ENCODE results near the gene MRPS18A. TPM values are rescaled to one million over a fixed set of nuclear protein-coding genes. Genes with fewer than 3 reads are reported as not detected.

Gene MRPS18A
- total and polyA plus RNA-seq, 9 of the 15 experiments (the other 6 are each of a cell fraction or from before 2014, with no cell fraction given) = 87.5 to 243 (median 125) TPM

DNA sequence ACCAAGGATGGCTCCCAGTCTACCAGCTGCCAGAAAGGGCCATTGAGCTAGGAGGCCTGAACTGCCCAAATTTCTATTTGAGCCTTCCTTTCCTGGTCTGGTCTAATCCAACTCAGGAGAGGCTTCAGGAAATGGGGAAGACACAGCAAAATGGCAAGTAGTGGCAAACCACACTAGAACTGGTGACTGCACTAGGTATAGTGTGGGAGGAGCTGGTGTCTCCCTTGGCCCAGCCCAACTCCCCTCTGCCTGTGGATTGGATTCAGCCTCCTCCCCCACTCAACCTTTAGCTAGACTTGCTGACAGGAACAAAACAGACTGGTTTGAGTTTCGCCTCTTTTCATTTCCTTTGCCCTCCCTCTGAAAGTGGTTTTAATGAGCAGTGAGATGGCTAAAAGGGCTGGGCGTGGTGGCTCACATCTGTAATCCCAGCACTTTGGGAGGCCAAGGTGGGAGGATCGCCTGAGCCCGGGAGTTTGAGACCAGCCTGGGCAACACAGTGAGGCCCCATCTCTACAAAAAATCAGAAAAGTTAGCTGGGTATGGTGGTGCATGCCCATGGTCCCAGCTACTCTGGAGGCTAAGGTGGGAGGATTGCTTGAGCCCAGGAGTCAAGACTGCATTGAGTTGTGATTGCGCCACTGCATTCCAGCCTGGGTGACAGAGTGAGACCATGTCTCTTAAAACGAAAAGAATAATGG is 17.5 kb downstream of the MRPS18A start (continued):
- 0 out of 2 replicates have a peak, but pooled peaks have one; percentile 16 for TF ChIP-seq DMBX1 (CRISPR knock-in tag; IDR thresholded peaks at IDR 0.05; ENCODE audit: borderline replicate concordance)
- TF ChIP-seq JUND (IDR thresholded peaks at IDR 0.05; ENCODE audit: borderline replicate concordance, low read depth, low read length) = peak; percentile 27; the same call in 1 of the 2 replicates
- no peak for TF ChIP-seq JUND (tag; IDR thresholded peaks at IDR 0.05; ENCODE audit: borderline replicate concordance, low read depth, low read length)
- TF ChIP-seq CBX5 (IDR thresholded peaks at IDR 0.05; ENCODE audit: borderline replicate concordance, low read depth) = no peak
- no peak for TF ChIP-seq GTF2F1 (IDR thresholded peaks at IDR 0.05; ENCODE audit: low read depth, low read length)
- 0 out of 2 replicates have a peak, but pooled peaks have one; percentile 32 for TF ChIP-seq CTBP1 (IDR thresholded peaks at IDR 0.05; ENCODE audit: borderline replicate concordance)
- TF ChIP-seq MTF1 (CRISPR knock-in tag; IDR thresholded peaks at IDR 0.05; ENCODE audit: borderline replicate concordance) = no peak
- TF ChIP-seq, protein P1, sequence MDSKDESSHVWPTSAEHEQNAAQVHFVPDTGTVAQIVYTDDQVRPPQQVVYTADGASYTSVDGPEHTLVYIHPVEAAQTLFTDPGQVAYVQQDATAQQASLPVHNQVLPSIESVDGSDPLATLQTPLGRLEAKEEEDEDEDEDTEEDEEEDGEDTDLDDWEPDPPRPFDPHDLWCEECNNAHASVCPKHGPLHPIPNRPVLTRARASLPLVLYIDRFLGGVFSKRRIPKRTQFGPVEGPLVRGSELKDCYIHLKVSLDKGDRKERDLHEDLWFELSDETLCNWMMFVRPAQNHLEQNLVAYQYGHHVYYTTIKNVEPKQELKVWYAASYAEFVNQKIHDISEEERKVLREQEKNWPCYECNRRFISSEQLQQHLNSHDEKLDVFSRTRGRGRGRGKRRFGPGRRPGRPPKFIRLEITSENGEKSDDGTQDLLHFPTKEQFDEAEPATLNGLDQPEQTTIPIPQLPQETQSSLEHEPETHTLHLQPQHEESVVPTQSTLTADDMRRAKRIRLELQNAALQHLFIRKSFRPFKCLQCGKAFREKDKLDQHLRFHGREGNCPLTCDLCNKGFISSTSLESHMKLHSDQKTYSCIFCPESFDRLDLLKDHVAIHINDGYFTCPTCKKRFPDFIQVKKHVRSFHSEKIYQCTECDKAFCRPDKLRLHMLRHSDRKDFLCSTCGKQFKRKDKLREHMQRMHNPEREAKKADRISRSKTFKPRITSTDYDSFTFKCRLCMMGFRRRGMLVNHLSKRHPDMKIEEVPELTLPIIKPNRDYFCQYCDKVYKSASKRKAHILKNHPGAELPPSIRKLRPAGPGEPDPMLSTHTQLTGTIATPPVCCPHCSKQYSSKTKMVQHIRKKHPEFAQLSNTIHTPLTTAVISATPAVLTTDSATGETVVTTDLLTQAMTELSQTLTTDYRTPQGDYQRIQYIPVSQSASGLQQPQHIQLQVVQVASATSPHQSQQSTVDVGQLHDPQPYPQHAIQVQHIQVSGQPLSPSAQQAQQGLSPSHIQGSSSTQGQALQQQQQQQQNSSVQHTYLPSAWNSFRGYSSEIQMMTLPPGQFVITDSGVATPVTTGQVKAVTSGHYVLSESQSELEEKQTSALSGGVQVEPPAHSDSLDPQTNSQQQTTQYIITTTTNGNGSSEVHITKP (IDR thresholded peaks at IDR 0.05; ENCODE audit: partially characterized antibody) = peak; percentile 93
- no peak for TF ChIP-seq SNRNP70 (optimal IDR thresholded peaks at IDR 0.05; ENCODE audit: low read depth, low read length)
- 0 out of 4 replicates have a peak, but pooled peaks of 1 of the 2 experiments have one; percentile 19 for TF ChIP-seq NRF1 (conservative IDR thresholded peaks at IDR 0.05 in 1 of 2, IDR thresholded peaks at IDR 0.05 in 1 of 2)
- TF ChIP-seq BCOR (IDR thresholded peaks at IDR 0.05) = peak; percentile 43; the same call in 1 of the 2 replicates
- no peak for TF ChIP-seq SMAD1 (IDR thresholded peaks at IDR 0.05; ENCODE audit: low read depth, low read length, partially characterized antibody)
- TF ChIP-seq EP300 (IDR thresholded peaks at IDR 0.05; ENCODE audit: low read length) = peak; percentile 44; the same call in 1 of the 2 replicates
- 0 out of 2 replicates have a peak, but pooled peaks have one; percentile 6 for TF ChIP-seq SAFB (IDR thresholded peaks at IDR 0.05; ENCODE audit: borderline replicate concordance, low read depth, low read length)
- no peak for TF ChIP-seq RFX5 (IDR thresholded peaks at IDR 0.05; ENCODE audit: low read depth, low read length)
- no peak for TF ChIP-seq FOXP1 (CRISPR knock-in tag; IDR thresholded peaks at IDR 0.05)
